GM19467 (cell line): ENCODE data around the gene CACTIN.
"Not testable (repeated sequence)": the region's sequence is repeated elsewhere in the genome, so short reads cannot be mapped to it uniquely, and the experiment has no call there.

Experiments used
- ATAC-seq: cut with Tn5 transposase; IDR thresholded peaks from one replicate; pipeline ENCODE4 v1.9.1; 2021; ENCODE audit warnings: mild to moderate bottlenecking, moderate library complexity; ENCODE audit not compliant: unreplicated experiment

The CACTIN gene

GRCh38 chr19:3572132-3572854, 54.3 kb downstream of the CACTIN start:
- ATAC-seq = peak; percentile 91

GRCh38 chr19:3570606-3571011, 56.0 kb downstream of the CACTIN start:
- ATAC-seq = no peak

GRCh38 chr19:3570042-3570441, 56.5 kb downstream of the CACTIN start:
- ATAC-seq = not testable (repeated sequence)

GRCh38 chr19:3565139-3565538, 61.5 kb downstream of the CACTIN start:
- no peak for ATAC-seq

- ATAC-seq = no peak
These were observed 62.7 kb downstream of the CACTIN start for GRCh38 chr19:3563709-3564524.
